Right cardiac atrium (tissue), 5 donors: ENCODE results near the gene SRPK1. TPM values are rescaled to one million over a fixed set of nuclear protein-coding genes. Genes with fewer than 3 reads are reported as not detected.

Experiments used
- ATAC-seq, 2 donors: fragments of 200-7000 bp; cut with Tn5 transposase; one replicate each; pipeline versions ENCODE4 v1.8.0 to v1.9.1; 2020; ENCODE audit warnings: moderate library complexity in 2 of 2, mild to moderate bottlenecking in 1 of 2
- DNase-seq, 3 donors: peaks; one replicate each; pipeline ENCODE4 v3.0.0-alpha.2; 2020
- H3K27ac ChIP-seq: one replicate; pipeline ENCODE4 v1.5.1; 2013; ENCODE audit warnings: mild to moderate bottlenecking, low read length, control low read depth, moderate library complexity
- H3K27me3 ChIP-seq: one replicate; pipeline ENCODE4 v1.6.1; 2013; ENCODE audit not compliant: control insufficient read depth, insufficient read depth
- H3K4me1 ChIP-seq: one replicate; pipeline ENCODE4 v1.6.1; 2013; ENCODE audit warnings: low read length; ENCODE audit not compliant: control insufficient read depth, insufficient read depth
- H3K4me3 ChIP-seq: one replicate; pipeline ENCODE4 v1.5.1; 2013; ENCODE audit warnings: low read length, control low read depth
- H3K9me3 ChIP-seq: one replicate; pipeline ENCODE4 v1.6.1; 2013; ENCODE audit warnings: low read length; ENCODE audit not compliant: control insufficient read depth
- WGBS: extraction: QIAGEN DNeasy Blood & Tissue Kit; methylation state at CpG from one replicate; pipeline ENCODE4 v1.1.7; 2013; 5-methylcytosine and 5-hydroxymethylcytosine counted together
- intact Hi-C, 4 donors: fragments of 100-400 bp; cut with DNase I; formaldehyde crosslinking; loops; one replicate each; pipeline versions ENCODE4 v1.11.0 to v1.14.0; 2022 to 2023
- polyA plus RNA-seq: library from polyadenylated mRNA; stranded (reverse); fragments of 200-250 nt; gene quantifications from one replicate; pipeline ENCODE4 v1.2.3, GENCODE V29; 2013
- total RNA-seq, 4 donors: library from RNA; stranded (reverse); fragmentation: NEBNext Ultra II Directional; extraction: Animal tissue kit (Norgen Biotek cat#: 25700); gene quantifications; one replicate each; pipeline ENCODE4 v1.2.1, GENCODE V29; 2021
- donor health status: healthy with polysubstance abuse.
- donor health status: DM: no; HTN: yes; CAD: no.
- donor health status: DM: no; HTN: no; CAD: no.
- donor health status: DM: no; HTN: yes; CAD: no; lungs with severe emphysema.
- donor health status: DM: yes; HTN: yes; CAD: no.

The SRPK1 gene
- total and polyA plus RNA-seq, 5 donors, result 7.8 to 24.0 (median 20.8) TPM

- Histone ChIP-seq H3K27me3 (no peaks in the 10 kb centered on the region), H3K4me1 (no peaks in the 10 kb centered on the region), H3K9me3 (no peaks in the 10 kb centered on the region), H3K4me3 (no peak overlapping the region), H3K27ac (no peak overlapping the region)
- intact Hi-C loops, result no loop called here
- 95% methylated on average over 4 of the region's 4 CpGs for WGBS
- ATAC-seq (no peak), DNase-seq (no peak)
Observed at GRCh38 chr6:35852994-35853393, 67.9 kb downstream of the SRPK1 start.

DNA sequence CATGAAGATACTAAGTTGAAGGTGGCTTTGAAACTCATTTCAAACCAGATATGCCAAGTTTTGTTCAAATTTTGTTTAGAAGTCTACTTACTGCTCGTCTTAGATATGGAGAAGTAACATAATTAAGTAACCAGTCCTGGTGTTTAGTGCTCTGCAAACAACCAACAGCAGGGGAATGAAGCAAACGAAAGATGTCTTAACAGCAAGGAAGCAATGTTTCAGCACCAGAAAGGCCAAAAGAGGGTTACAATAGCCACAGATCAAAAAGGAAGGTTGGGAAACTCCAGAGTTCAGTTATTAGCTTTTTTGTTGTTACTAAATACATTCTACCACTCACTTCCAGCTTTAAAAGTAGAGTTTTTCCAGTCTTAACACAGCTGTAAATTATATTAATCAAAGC is 70.7 kb downstream of the SRPK1 start:
- WGBS, result 74% methylated on average over 2 of the region's 2 CpGs
- no peak overlapping the region for H3K27ac ChIP-seq
- H3K4me3 ChIP-seq, result no peak overlapping the region
- ATAC-seq (no peak), DNase-seq (no peak)
- no peaks in the 10 kb centered on the region for H3K4me1 ChIP-seq
- H3K27me3 ChIP-seq, result no peaks in the 10 kb centered on the region
- no peaks in the 10 kb centered on the region for H3K9me3 ChIP-seq
- intact Hi-C loops, result no loop called here

DNA sequence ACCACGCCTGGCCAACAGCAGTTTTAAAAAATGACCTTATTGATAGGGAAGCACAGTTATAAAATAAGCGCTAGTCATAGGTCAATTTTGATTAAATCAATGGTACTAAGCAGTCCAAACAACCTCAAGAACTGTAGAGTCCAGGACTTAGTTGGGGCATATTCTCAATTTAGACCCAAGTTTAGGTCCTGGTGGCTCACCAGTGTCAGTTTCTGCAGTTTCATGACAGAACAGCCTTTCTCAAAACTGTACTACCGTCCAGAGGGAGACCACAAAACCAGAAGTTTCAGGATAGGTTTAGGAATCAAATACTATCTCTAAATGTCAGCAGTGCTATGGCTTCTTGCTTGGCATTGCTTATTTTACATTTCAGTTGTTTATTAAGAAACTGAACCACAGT is 76.6 kb downstream of the SRPK1 start:
- no peaks in the 10 kb centered on the region for H3K4me1 ChIP-seq
- intact Hi-C loops, result no loop called here
- DNase-seq (no peak), ATAC-seq (no peak)
- WGBS, result 96% methylated on average over 3 of the region's 3 CpGs
- no peak overlapping the region for H3K27ac ChIP-seq
- no peaks in the 10 kb centered on the region for H3K9me3 ChIP-seq
- no peak overlapping the region for H3K4me3 ChIP-seq
- no peaks in the 10 kb centered on the region for H3K27me3 ChIP-seq

DNA sequence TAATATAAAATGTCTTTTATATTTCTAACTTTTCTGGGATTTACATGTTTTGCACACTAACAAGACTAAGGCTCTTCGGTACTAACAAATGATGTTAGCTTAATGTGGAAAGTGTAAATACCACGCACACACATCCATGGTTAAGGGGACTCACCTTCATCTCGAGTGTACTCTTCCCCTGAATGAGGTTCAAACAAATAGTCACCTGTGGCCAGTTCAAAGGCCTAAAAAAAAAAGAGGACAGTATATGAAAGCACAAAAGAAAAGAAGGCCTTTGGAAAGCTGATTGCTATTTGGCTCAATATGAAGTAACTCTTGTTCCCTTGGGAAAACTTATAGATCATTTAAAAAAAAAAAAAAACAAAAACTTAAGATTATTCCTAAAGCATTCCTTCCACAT is 78.5 kb downstream of the SRPK1 start:
- Histone ChIP-seq H3K27ac (no peak overlapping the region), H3K4me1 (no peaks in the 10 kb centered on the region), H3K9me3 (no peaks in the 10 kb centered on the region), H3K27me3 (no peaks in the 10 kb centered on the region), H3K4me3 (no peak overlapping the region)
- 96% methylated on average over 3 of the region's 3 CpGs for WGBS
- no peak for DNase-seq
- no peak for ATAC-seq
- intact Hi-C loops, result no loop called here

DNA sequence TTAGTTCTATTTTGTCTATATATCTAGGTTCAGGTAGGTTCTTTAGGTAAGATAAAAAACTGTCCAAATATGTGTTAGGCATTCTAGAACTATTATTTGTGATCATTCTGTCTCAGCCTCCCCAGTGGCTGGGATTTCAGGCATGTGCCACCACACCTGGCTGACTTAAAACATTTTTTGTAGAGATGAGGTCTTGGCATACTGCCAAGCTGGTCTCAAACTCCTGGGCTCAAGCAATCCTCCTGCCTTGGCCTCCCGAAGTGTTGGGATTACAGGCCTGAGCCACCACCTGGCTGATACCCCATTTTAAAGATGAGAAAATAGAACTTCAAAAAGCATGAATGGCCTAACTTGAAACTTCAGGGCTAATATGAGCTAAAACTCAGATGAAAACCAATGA is 81.9 kb downstream of the SRPK1 start:
- no peak overlapping the region for H3K4me3 ChIP-seq
- ATAC-seq (no peak), DNase-seq (no peak)
- intact Hi-C loops, result no loop called here
- WGBS, result 93% methylated on average over 1 of the region's 1 CpG
- H3K9me3 ChIP-seq, result no peaks in the 10 kb centered on the region
- H3K4me1 ChIP-seq, result no peaks in the 10 kb centered on the region
- H3K27me3 ChIP-seq, result no peaks in the 10 kb centered on the region
- H3K27ac ChIP-seq, result no peak overlapping the region

GRCh38 chr6:35833536-35833935 is 87.4 kb downstream of the SRPK1 start:
- Histone ChIP-seq H3K27ac (no peak overlapping the region), H3K4me1 (no peaks in the 10 kb centered on the region), H3K9me3 (no peaks in the 10 kb centered on the region), H3K4me3 (no peak overlapping the region), H3K27me3 (no peaks in the 10 kb centered on the region)
- no peak for ATAC-seq
- 86% methylated on average over 7 of the region's 7 CpGs for WGBS
- DNase-seq, result no peak
- intact Hi-C loops, result no loop called here

DNA sequence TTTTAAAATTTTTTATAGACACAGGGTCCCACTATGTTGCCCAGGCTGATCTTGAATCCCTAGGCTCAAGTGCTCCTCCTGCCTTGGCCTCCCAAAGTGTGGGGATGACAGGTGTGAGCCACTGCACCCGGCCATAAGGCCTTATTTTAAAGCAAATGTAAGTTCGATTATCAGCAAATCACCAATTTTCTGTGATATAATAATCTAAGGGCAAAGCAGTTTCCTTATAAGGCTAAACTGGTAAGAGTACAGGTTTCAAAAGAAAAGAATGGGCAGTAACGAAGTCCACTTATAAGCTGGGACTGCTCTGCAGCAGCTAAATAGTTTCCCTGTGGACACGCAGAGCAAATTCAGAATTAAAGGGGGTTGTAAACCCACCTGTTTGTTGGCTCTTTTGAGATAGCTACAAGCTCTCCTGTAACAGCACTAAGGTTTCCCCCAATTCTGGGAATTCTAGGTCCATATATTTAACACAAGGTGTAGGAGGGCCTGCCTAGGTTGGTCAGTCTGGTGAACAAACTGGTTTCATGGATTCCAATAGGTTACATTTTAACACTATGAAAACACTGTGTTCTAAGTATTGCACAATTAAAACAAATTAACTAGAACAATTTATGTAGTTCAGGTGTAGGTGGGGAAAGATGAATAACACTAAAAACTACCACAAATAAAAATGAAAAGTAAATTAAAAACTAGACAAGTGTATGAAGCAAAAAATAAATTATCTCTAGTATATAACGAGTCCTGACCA is 89.5 kb downstream of the SRPK1 start:
- H3K27ac ChIP-seq, result no peak overlapping the region
- no peaks in the 10 kb centered on the region for H3K9me3 ChIP-seq
- no peaks in the 10 kb centered on the region for H3K4me1 ChIP-seq
- no peak overlapping the region for H3K4me3 ChIP-seq
- 93% methylated on average over 5 of the region's 5 CpGs for WGBS
- H3K27me3 ChIP-seq, result no peaks in the 10 kb centered on the region
- ATAC-seq (no peak), DNase-seq (no peak)
- intact Hi-C loops, result no loop called here

DNA sequence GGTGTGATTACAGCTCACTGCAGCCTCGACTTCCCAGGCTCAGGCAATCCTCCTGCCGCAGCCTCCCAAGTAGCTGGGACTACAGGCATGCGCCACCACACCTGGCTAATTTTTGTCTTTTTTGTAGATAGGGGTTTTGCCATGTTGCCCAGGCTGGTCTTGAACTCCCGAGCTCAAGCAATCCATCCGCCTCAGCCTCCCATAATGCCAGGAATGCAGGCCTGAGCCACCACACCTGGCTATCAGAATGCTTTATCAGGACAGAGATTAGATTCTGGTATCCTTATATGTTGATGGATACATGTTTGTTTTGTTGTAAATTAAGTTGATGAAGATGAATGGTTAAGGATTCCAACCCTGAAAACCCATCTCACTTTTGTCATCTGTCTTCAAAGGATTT is 91.6 kb downstream of the SRPK1 start:
- no peak for ATAC-seq
- Histone ChIP-seq H3K4me1 (no peaks in the 10 kb centered on the region), H3K27ac (no peak overlapping the region), H3K27me3 (no peaks in the 10 kb centered on the region), H3K9me3 (no peaks in the 10 kb centered on the region), H3K4me3 (no peak overlapping the region)
- intact Hi-C loops, result no loop called here
- no peak for DNase-seq
- WGBS, result 93% methylated on average over 5 of the region's 5 CpGs

DNA sequence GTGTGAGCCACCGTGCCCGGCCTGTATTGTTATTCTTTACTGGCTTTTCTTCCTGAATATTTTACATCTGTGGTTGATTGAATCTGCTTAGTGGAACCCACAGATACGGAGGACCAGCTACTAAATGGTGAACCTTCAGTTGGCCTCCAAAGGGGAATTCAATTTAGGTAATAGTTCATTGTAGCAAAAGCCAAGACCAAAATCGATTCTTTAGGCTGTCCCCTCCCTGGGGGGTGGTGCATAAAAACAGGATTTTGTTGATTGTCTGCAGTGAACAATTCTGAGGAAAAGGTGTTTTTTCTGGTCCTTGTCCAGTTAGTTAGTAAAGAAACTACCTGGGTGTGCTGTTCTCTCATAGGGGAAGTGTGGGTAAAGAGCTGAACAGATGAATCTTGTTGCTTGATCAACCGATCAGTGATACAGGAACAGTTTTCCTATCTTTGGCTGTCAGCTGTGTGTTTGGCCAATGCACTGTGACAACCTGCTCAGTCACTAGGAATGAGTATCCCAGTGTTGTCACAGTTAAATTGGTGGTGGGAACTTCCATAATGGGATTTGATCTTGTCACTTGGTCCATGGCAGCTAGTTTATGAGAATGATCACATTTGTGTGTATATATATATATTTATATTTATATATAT is 96.2 kb downstream of the SRPK1 start:
- no peak overlapping the region for H3K4me3 ChIP-seq
- no peak overlapping the region for H3K27ac ChIP-seq
- H3K27me3 ChIP-seq, result no peaks in the 10 kb centered on the region
- no peaks in the 10 kb centered on the region for H3K9me3 ChIP-seq
- intact Hi-C loops, result no loop called here
- DNase-seq, result no peak
- no peak for ATAC-seq
- H3K4me1 ChIP-seq, result no peaks in the 10 kb centered on the region
- 85% methylated on average over 5 of the region's 5 CpGs for WGBS

DNA sequence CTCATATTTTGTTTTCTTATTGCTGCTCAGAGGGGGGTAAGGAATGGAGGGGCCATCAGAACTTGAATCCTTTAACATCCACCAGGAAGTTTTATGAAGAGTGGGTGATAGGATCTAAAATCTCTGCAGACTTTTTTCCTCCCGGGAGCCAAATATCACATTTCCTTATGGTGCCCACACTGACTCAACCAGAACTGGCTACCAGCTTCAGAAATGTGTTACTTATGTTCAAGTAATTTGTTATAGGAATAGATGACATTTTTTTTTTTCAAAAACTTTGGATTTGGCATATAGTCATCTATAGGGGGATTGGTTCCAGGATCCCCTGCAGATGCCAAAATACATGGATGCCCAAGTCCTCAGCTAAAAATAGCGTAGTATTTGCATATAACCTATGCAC is 97.3 kb downstream of the SRPK1 start:
- no peaks in the 10 kb centered on the region for H3K27me3 ChIP-seq
- no peaks in the 10 kb centered on the region for H3K9me3 ChIP-seq
- no peak overlapping the region for H3K4me3 ChIP-seq
- ATAC-seq (no peak), DNase-seq (no peak)
- WGBS, result 87% methylated on average over 2 of the region's 2 CpGs
- intact Hi-C loops, result no loop called here
- no peak overlapping the region for H3K27ac ChIP-seq
- no peaks in the 10 kb centered on the region for H3K4me1 ChIP-seq

- Histone ChIP-seq H3K9me3 (no peaks in the 10 kb centered on the region), H3K4me3 (no peak overlapping the region), H3K4me1 (no peaks in the 10 kb centered on the region), H3K27ac (no peak overlapping the region), H3K27me3 (no peaks in the 10 kb centered on the region)
- no peak for ATAC-seq
- intact Hi-C loops, result no loop called here
- DNase-seq, result no peak
Observed at GRCh38 chr6:35817515-35817914, 103.4 kb downstream of the SRPK1 start.

- no peaks in the 10 kb centered on the region for H3K4me1 ChIP-seq
- H3K27ac ChIP-seq, result no peak overlapping the region
- ATAC-seq (no peak), DNase-seq (no peak)
- no peaks in the 10 kb centered on the region for H3K9me3 ChIP-seq
- H3K27me3 ChIP-seq, result no peaks in the 10 kb centered on the region
- intact Hi-C loops, result no loop called here
- H3K4me3 ChIP-seq, result no peak overlapping the region
- WGBS, result 70% methylated on average over 6 of the region's 6 CpGs
Observed at GRCh38 chr6:35811699-35811995, 109.3 kb downstream of the SRPK1 start.
